GM12878 (cell line): ENCODE results near the gene TSEN34. TPM values are rescaled to one million over a fixed set of nuclear protein-coding genes. Genes with fewer than 3 reads are reported as not detected.

ENCODE experiments used
- ATAC-seq: fragments of 200-7000 bp; cut with Tn5 transposase; 3 replicates; pipeline ENCODE4 v1.9.1; 2020; ENCODE audit warnings: mild to moderate bottlenecking, moderate library complexity
- BruUV-seq: library from RNA; stranded (reverse); fragments of 400-500 nt; replicated peaks from 2 replicates; lab custom pipeline; 2021; lab: Mats Ljungman, UMichigan
- CTCF ChIA-PET: fragments of 300-600 bp; sonication (Branson Sonifier 250); formaldehyde crosslinking; extraction: SDS; loops from one replicate; lab custom pipeline; 2021; ENCODE audit warnings: inconsistent platforms; lab: Yijun Ruan, JAX
- POLR2A ChIA-PET: fragments of 350-600 bp; formaldehyde crosslinking; extraction: SDS; loops from one replicate; lab custom pipeline; 2021; ENCODE audit warnings: inconsistent platforms; lab: Charles Lee
- RAD21 ChIA-PET: fragments of 300-600 bp; sonication (Branson Sonifier 250); formaldehyde crosslinking; loops from one replicate; lab custom pipeline; 2023; ENCODE audit warnings: antibody characterized with exemption; ENCODE audit not compliant: unreplicated experiment; lab: Charles Lee
- SMC1A ChIA-PET: fragments of 300-600 bp; sonication (Branson Sonifier 250); formaldehyde crosslinking; loops from one replicate; lab custom pipeline; 2023; ENCODE audit not compliant: unreplicated experiment, uncharacterized antibody; lab: Charles Lee
- DNase-seq: peaks from one replicate; pipeline ENCODE4 v3.0.0-alpha.2; 2011; ENCODE audit warnings: low read depth, low spot score
- FAIRE-seq: peaks from 3 replicates; lab custom pipeline; 2011; peaks lifted over from hg19 to GRCh38; lab: Jason Lieb, UNC
- H2AFZ ChIP-seq: 2 replicates; pipeline ENCODE4 v1.6.0; 2011; ENCODE audit warnings: low read depth, low read length, control low read depth; ENCODE audit not compliant: control insufficient read depth
- H3K27ac ChIP-seq: 2 replicates; pipeline ENCODE4 v1.5.1; 2011; ENCODE audit warnings: control low read depth; ENCODE audit not compliant: control insufficient read depth, insufficient read depth
- H3K27me3 ChIP-seq, 2 experiments: replicated peaks in 1 of 2; 2 replicates each; pipeline versions ENCODE4 v1.6.0 to v1.6.1; 2011; ENCODE audit warnings: low read length in 1 of 2; ENCODE audit not compliant: control insufficient read depth in 2 of 2, insufficient read depth in 2 of 2
- H3K36me3 ChIP-seq, 2 experiments: 2 replicates each; pipeline ENCODE4 v1.5.1; 2011; ENCODE audit warnings: low read length in 1 of 2; ENCODE audit not compliant: control insufficient read depth in 2 of 2, insufficient read depth in 2 of 2
- H3K4me1 ChIP-seq: 2 replicates; pipeline ENCODE4 v1.6.1; 2011; ENCODE audit warnings: mild to moderate bottlenecking, low read length, moderate library complexity, mixed read lengths; ENCODE audit not compliant: control insufficient read depth, insufficient read depth
- H3K4me2 ChIP-seq: 2 replicates; pipeline ENCODE4 v1.6.0; 2011; ENCODE audit warnings: control low read depth; ENCODE audit not compliant: control insufficient read depth, insufficient read depth
- H3K4me3 ChIP-seq: fragments of 200-600 bp; sonication (generic); 2 replicates; pipeline ENCODE4 v1.5.1; 2016
- H3K79me2 ChIP-seq: 2 replicates; pipeline ENCODE4 v1.6.0; 2011; ENCODE audit warnings: low read length; ENCODE audit not compliant: control insufficient read depth, insufficient read depth
- H3K9ac ChIP-seq: 2 replicates; pipeline ENCODE4 v1.8.0; 2011; ENCODE audit warnings: low read length, control low read depth, mixed read lengths; ENCODE audit not compliant: control insufficient read depth, insufficient read depth
- H3K9me3 ChIP-seq: replicated peaks from 3 replicates; pipeline ENCODE4 v1.5.1; 2011; ENCODE audit warnings: mild to moderate bottlenecking, low read length; ENCODE audit not compliant: control insufficient read depth, insufficient read depth
- H4K20me1 ChIP-seq: 2 replicates; pipeline ENCODE4 v1.6.0; 2011; ENCODE audit not compliant: control insufficient read depth, insufficient read depth
- CTCF ChIP-seq, 3 experiments: IDR thresholded peaks in 2 of 3; conservative IDR thresholded peaks in 1 of 3; 2 replicates each; pipeline ENCODE4 v1.5.1; 2011; ENCODE audit warnings: low read depth in 3 of 3, low read length in 3 of 3, mild to moderate bottlenecking in 3 of 3, control low read depth in 2 of 3, moderate library complexity in 2 of 3, inconsistent platforms in 1 of 3, mixed read lengths in 1 of 3; ENCODE audit not compliant: control insufficient read depth in 2 of 3, insufficient read depth in 1 of 3; ENCODE audit errors: extremely low read depth in 1 of 3
- RFX5 ChIP-seq: IDR thresholded peaks from 2 replicates; pipeline ENCODE4 v1.6.1; 2011; ENCODE audit warnings: low read depth, low read length, improper control_type of control experiment
- WGBS: methylation state at CpG from one replicate; pipeline ENCODE4 v1.1.6; 2016; ENCODE audit warnings: low lambda C conversion rate; ENCODE audit not compliant: insufficient replicate concordance, insufficient coverage; ENCODE audit errors: missing lambda C conversion rate; 5-methylcytosine and 5-hydroxymethylcytosine counted together
- in situ Hi-C: fragments of 300-500 bp; cut with MboI; formaldehyde crosslinking; loops from 9 replicates; pipeline ENCODE4 v1.14.3; 2018; ENCODE audit warnings: mixed read lengths
- intact Hi-C: fragments of 100-400 bp; cut with micrococcal nuclease; formaldehyde crosslinking; loops from one replicate; pipeline ENCODE4 v1.14.2; 2022; ENCODE audit not compliant: unreplicated experiment
- polyA plus RNA-seq, 11 experiments: library from polyadenylated mRNA; depleted of rRNA in 4 of 11; unstranded in 6 of 11; stranded (reverse) in 5 of 11; fragments of >200 nt; fragmentation: Nextera tagmentation in 4 of 11; fragmentation: Illumina TruSeq in 1 of 11; extraction: Ambion mirVana in 4 of 11; extraction: Trizol in 1 of 11; gene quantifications; 1 replicate in 1 of 11; 2 replicates in 10 of 11; pipeline versions ENCODE4 v1.2.1 to v1.2.3, GENCODE V29; 2011 to 2016; ENCODE audit warnings: inconsistent platforms in 2 of 11, missing spikeins in 2 of 11, low read depth in 1 of 11
- total RNA-seq, 4 experiments: library from RNA; depleted of rRNA in 3 of 4; stranded (reverse); fragments of >200 nt in 3 of 4; fragmentation: Illumina TruSeq in 1 of 4; extraction: Trizol in 1 of 4; gene quantifications; 2 replicates each; pipeline versions ENCODE4 v1.2.1 to v1.2.3, GENCODE V29; 2013 to 2021
- TF ChIP-seq, protein P1 (sequence below): fragments of 450-650 bp; IDR thresholded peaks from 2 replicates; pipeline ENCODE4 v1.6.1; 2016; ENCODE audit warnings: mild to moderate bottlenecking, moderate library complexity, borderline replicate concordance

The TSEN34 gene
- total and polyA plus RNA-seq, 10 of the 15 experiments (the other 5 are each of a cell fraction or from before 2014, with no cell fraction given), result 1.0 to 35.9 (median 16.8) TPM

GRCh38 chr19:54230031-54230430 is 38.9 kb downstream of the TSEN34 start:
- in situ Hi-C loops, result loop anchor here (10.0 kb wide), 2 partner anchors 435 to 1035 kb away; partner anchors contain the start of gene ZNF665
- ChIA-PET SMC1A (interaction anchor here (0.6 kb wide), 1 partner anchor 161 kb away, joined by 3 read pairs; no protein-coding TSS in a partner anchor), CTCF (interaction anchor here (0.7 to 1.0 kb wide), 2 partner anchors 54 to 161 kb away, joined by 3 read pairs; no protein-coding TSS in a partner anchor), RAD21 (interaction anchor here (0.6 kb wide), 1 partner anchor 313 kb away, joined by 4 read pairs; no protein-coding TSS in a partner anchor), POLR2A (interaction anchor here (2.2 kb wide), 1 partner anchor 41 kb away, joined by 7 read pairs; the partner anchor contains the start of gene MBOAT7)
- H4K20me1 ChIP-seq, result 0 out of 2 replicates have a peak, but pooled peaks cover 4% of the 10 kb centered on the region
- TF ChIP-seq CTCF (IDR thresholded peaks at IDR 0.05 in 2 of 3, conservative IDR thresholded peaks at IDR 0.05 in 1 of 3; ENCODE audit: control insufficient read depth in 2 of 3, extremely low read depth in 1 of 3, insufficient read depth in 1 of 3, low read depth in 3 of 3, low read length in 3 of 3), result no peak
- TF ChIP-seq RFX5, result no peak
- TF ChIP-seq, protein P1, sequence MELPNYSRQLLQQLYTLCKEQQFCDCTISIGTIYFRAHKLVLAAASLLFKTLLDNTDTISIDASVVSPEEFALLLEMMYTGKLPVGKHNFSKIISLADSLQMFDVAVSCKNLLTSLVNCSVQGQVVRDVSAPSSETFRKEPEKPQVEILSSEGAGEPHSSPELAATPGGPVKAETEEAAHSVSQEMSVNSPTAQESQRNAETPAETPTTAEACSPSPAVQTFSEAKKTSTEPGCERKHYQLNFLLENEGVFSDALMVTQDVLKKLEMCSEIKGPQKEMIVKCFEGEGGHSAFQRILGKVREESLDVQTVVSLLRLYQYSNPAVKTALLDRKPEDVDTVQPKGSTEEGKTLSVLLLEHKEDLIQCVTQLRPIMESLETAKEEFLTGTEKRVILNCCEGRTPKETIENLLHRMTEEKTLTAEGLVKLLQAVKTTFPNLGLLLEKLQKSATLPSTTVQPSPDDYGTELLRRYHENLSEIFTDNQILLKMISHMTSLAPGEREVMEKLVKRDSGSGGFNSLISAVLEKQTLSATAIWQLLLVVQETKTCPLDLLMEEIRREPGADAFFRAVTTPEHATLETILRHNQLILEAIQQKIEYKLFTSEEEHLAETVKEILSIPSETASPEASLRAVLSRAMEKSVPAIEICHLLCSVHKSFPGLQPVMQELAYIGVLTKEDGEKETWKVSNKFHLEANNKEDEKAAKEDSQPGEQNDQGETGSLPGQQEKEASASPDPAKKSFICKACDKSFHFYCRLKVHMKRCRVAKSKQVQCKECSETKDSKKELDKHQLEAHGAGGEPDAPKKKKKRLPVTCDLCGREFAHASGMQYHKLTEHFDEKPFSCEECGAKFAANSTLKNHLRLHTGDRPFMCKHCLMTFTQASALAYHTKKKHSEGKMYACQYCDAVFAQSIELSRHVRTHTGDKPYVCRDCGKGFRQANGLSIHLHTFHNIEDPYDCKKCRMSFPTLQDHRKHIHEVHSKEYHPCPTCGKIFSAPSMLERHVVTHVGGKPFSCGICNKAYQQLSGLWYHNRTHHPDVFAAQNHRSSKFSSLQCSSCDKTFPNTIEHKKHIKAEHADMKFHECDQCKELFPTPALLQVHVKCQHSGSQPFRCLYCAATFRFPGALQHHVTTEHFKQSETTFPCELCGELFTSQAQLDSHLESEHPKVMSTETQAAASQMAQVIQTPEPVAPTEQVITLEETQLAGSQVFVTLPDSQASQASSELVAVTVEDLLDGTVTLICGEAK, result no peak
- no peaks in the 10 kb centered on the region for H3K27me3 ChIP-seq
- intact Hi-C loops, result loop anchor here (2.0 kb wide), 1 partner anchor 161 kb away; no protein-coding TSS in a partner anchor
- H3K79me2 ChIP-seq, result no peaks in the 10 kb centered on the region
- no peak for DNase-seq
- 42% methylated on average over 7 of the region's 7 CpGs for WGBS
- H3K27ac ChIP-seq, result no peak overlapping the region
- BruUV-seq, result no TSS peak
- ATAC-seq, result no peak
- no peaks in the 10 kb centered on the region for H3K36me3 ChIP-seq
- H3K4me2 ChIP-seq, result no peak overlapping the region
- H3K9ac ChIP-seq, result no peak overlapping the region
- H3K9me3 ChIP-seq, result no peaks in the 10 kb centered on the region; the same call in 2 of the 3 replicates
- no peaks in the 10 kb centered on the region for H3K4me1 ChIP-seq
- no peak overlapping the region for H2AFZ ChIP-seq
- no peak for FAIRE-seq
- H3K4me3 ChIP-seq, result no peak overlapping the region
